HG02938 (cell line): ENCODE results near the gene CPA4.
"Not testable (repeated sequence)": the region's sequence is repeated elsewhere in the genome, so short reads cannot be mapped to it uniquely, and the experiment has no call there.

Source experiments
- ATAC-seq: cut with Tn5 transposase; IDR thresholded peaks from one replicate; pipeline ENCODE4 v1.9.1; 2021; ENCODE audit warnings: mild to moderate bottlenecking, moderate library complexity; ENCODE audit not compliant: unreplicated experiment

CPA4 gene, protein sequence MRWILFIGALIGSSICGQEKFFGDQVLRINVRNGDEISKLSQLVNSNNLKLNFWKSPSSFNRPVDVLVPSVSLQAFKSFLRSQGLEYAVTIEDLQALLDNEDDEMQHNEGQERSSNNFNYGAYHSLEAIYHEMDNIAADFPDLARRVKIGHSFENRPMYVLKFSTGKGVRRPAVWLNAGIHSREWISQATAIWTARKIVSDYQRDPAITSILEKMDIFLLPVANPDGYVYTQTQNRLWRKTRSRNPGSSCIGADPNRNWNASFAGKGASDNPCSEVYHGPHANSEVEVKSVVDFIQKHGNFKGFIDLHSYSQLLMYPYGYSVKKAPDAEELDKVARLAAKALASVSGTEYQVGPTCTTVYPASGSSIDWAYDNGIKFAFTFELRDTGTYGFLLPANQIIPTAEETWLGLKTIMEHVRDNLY

DNA sequence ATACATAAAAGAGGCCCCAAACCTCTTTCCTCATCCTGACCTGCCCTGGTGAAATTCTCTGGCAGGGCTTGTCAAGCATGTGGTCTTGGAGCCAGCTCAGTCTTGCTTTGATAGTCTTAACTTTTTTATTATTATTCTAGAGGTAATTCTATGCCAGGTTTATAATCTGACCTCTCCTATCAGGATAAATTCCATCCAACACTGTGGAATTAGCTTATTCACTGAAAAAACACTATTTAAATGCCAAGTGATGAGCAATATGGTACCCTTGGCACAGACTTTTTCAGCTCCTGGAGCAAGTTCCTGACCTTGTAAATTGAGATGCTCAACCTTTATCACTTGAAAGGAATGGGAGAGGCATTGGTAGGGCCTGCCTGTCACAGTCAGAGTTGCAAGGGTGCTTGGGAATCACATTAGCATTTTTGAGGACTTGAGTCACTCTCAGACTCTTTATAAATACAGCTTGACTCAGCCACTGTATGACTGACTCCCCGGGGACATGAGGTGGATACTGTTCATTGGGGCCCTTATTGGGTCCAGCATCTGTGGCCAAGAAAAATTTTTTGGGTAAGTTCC, at the start of gene CPA4:
Gene CPA4 (plus strand): TSS at position 480 of the 576 bp plus-strand sequence. CDS start 20 bp downstream, at position 500.
- ATAC-seq = no peak

DNA sequence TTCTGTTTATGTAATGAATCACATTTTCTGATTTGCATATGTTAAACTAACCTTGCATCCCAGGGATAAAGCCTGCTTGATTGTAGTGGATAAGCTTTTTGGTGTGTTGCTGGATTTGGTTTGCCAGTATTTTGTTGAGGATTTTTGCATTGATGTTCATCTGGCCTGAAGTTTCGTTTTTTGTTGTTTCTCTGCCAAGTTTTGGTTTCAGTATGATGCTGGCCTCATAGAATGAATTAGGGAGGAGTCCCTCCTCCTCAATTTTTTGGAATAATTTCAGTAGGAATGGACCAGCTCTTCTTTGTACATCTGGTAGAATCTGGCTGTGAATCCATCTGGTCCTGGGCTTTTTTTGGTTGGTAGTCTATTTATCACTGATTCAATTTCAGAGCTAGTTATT, 49.5 kb upstream of the CPA4 start:
- not testable (repeated sequence) for ATAC-seq

DNA sequence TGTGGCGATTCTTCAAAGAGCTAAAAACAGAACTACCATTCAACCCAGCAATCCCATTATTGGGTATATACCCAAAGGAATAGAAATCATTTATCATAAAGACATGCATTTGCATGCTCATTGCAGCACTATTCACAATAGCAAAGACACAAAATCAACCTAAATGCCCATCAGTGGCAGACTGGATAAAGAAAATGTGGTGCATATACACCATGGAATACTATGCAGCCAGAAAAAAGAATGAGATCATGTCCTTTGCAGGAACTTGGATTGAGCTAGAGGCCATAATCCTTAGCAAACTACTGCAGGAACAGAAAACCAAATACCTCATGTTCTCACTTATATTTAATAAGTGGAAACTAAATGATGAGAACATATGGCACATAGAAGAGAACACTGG, 46.5 kb upstream of the CPA4 start:
- not testable (repeated sequence) for ATAC-seq

DNA sequence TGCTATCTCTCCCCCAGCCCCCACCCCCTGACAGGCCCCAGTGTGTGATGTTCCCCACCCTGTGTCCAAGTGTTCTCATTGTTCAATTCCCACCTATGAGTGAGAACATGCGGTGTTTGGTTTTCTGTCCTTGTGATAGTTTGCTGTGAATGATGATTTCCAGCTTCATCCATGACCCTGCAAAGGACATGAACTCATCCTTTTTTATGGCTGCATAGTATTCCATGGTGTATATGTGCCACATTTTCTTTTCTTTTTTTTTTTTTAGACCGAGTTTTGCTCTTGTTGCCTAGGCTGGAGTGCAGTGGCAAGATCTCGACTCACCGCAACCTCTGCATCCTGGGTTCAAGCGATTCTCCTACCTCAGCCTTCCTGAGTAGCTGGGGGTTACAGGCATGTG, 44.1 kb upstream of the CPA4 start:
- not testable (repeated sequence) for ATAC-seq

DNA sequence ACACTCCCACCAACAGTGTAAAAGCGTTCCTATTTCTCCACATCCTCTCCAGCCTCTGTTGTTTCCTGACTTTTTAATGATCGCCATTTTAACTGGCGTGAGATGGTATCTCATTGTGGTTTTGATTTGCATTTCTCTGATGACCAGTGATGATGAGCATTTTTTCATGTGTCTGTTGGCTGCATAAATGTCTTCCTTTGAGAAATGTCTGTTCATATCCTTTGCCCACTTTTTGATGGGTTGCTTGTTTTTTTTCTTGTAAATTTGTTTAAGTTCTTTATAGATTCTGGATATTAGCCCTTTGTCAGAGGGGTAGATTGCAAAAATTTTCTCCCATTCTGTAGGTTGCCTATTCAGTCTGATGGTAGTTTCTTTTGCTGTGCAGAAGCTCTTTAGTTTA, 43.3 kb upstream of the CPA4 start:
- ATAC-seq = not testable (repeated sequence)

DNA sequence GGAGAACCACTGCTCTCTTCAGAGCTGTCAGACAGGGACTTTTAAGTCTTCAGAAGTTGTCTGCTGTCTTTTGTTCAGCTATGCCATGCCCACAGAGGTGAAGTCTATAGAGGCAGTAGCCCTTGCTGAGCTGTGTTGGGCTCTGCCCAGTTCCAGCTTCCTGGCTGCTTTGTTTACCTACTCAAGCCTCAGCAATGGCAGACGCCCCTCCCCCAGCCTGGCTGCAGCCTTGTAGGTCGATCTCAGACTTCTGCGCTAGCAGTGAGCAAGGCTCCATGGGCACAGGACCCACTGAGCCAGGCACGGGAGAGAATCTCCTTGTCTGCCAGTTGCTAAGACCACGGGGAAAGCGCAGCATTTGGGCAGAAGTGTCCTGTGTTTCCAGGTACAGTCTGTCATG, 38.4 kb upstream of the CPA4 start:
- ATAC-seq = no peak

DNA sequence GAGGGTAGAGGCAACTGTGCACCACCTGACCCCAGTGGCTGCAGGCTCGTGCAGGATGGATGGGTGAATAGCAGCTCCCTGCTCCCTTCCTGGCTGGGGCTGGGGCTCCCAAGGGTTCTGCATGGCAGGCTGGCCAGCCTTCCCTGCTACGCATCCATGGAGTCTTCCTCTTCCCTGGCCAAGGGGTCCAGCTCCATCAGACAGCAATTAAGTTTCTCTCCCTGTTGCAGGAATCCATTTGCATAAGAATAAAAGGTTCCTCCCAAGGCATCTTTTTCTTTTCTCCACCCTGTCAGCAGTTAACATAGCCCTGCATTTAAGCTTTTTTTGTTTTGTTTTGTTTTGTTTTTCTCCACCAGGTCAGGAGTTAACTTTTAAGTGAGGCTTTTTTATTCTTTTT, 36.3 kb upstream of the CPA4 start:
- no peak for ATAC-seq

DNA sequence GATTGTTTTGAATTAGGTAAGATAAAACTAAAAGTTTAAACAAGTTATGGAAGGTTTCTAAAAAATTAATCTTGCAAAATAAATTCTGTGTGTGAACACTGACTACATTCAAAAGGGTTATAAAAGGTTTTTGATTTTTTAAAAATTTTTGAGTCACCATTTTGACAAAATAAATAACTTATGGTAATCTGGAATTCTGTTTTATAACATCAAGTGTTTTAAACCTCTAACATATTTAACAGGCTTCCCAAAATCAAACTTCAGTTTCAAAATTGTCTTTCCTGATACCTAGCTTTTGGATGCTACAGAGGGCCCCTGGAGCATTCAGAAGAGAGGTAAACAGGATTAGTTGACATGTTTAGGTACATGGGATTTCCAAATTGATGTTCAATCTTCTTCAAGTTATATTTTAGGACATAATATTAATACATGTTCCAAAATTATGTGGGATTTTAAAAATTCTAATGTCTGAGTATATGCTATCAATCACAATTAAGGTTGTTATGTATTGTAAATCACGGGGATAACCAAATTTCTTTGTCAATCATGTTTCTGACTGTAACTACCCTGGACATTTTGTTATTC, 34.4 kb upstream of the CPA4 start:
- no peak for ATAC-seq

DNA sequence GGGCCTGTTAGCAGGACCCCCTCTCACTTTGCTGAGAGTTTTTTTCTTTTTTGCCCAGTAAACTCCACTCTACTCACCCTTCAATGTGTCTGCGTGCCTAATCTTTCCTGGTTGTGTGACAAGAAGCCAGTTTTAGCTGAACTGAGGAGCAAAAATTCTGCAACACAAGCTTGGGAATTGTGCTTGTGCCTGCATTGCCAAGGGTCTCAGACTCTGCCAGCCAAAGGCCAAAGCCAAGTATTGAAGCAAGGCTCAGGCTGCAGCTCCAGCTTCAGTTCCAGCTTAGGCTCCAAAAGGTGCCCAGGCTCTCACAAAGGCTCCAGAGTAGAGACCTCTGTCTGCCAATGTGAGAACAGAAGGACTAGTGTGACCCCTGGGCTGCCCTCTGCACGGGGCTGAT, 30.5 kb upstream of the CPA4 start:
- ATAC-seq = no peak

DNA sequence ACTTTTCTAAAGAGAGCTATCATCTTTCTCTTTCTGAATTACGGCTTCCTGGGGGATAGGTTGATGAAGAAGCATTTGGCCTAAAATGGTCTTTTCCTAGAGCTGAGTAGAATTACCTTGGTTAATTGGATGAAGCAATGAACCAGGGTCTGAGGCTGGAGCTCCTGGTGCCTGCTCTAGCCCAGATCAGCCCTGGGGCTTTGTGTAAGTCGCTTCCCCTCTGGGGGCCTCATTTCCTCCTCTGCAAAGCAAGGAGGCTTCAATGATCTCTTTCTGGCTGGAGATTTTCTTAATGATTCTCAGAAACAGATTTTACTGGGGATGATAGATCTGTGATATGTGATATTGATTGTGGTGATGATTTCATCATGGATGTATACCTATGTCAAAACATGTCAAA, 29.8 kb upstream of the CPA4 start:
- no peak for ATAC-seq

DNA sequence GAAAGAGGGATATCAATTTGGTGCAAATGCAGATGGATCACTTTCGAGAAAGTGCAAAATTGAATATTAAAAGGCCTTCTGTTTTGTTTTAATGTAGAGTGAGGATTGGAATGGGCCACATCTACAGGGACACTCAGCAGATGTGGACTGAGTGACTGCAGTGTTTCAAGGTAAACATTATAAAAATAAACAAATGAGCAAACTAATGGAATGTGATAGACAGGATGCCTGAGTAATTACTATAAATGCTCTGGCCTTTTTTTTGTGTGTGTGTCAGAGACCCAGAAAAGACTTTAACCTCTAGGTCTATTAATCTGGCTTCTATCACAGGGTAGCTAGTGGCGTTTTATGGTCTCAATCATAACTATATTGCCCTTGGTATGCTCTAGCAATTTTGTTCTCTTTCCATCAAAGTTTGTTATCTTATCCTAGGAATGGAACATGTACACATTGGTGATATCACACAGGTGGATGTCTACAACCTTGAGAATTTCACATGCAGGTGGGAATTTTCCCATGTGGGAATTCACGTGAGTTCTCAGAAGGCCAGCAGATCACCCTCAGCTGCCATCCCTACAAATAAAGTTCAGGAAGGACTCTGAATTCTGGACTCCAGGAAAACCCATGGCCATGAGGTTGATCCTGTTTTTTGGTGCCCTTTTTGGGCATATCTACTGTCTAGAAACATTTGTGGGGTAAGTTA, 26.6 kb upstream of the CPA4 start, which contains the start of gene CPA2:
Gene CPA2 (plus strand): TSS at position 606 of the 703 bp plus-strand sequence. CDS start 19 bp downstream, at position 625.
- ATAC-seq = no peak

DNA sequence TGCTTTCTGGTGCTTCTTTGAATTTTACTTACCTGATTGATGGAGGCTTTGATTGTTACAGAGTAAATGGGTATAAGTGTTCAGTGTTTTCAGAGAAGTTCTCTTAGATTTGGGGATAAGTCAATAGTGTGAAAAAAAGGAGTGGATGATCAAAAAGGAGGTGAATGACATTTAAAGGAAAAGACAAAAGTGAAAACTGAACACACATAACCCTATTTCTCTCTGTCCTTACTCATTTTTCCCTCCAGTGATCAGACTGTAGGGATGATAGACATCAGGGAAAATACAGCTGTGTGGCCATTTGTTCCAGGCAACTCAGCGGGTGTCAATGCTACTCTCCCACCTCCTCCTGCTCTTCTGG, 26.0 kb upstream of the CPA4 start:
- ATAC-seq = no peak

DNA sequence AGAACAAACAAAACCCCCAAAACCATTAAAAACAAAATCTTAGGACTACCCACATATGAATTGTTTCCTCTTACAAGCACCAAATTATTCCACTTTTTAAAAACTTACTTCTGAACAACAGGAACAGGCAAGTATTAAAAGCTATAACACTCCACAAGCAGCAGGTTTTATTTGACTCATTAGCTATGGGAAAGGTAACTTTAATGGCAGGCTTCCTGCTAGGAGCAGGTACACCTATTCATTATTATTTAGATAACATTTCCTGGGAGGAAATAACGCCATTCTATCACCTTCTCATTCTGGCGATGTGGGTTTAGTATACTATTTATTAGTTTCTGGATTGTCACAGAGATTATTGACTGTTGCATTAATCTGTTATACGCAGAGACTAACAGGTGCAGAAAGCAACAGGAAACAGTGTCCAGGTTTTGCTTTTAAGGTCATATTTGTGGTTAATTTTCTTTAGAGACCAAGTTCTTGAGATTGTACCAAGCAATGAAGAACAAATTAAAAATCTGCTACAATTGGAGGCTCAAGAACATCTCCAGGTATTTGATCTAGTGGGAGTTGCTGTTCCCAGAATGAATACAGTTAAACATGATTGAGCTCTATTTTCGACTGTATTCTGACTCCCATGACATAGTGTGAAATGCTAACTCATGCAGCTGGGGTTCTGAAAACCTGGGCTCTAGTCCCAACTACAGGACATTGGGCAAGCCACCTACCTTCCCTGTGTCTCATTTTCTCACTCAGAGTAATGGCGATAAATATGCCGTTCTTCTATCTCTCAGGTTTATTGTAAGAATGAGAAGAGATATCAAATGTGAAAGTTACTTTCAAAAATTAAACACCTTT, 24.3 kb upstream of the CPA4 start:
- no peak for ATAC-seq

DNA sequence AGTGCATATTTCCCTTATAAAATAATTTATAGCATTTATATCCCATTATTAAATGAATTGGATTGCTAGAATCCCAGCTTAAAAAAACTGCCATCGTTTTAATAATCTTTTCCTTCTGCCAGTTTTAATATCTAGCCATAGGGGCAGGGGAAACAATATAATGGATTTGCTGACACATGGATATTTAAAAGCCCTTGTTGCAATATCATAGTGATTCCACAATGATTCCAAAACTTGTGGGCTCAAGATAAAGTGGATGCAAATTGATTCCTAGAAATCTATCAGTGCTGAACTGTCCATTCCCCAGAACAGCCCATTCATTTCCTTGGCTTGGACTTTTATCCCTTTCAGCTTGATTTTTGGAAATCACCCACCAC, 23.7 kb upstream of the CPA4 start:
- no peak for ATAC-seq

DNA sequence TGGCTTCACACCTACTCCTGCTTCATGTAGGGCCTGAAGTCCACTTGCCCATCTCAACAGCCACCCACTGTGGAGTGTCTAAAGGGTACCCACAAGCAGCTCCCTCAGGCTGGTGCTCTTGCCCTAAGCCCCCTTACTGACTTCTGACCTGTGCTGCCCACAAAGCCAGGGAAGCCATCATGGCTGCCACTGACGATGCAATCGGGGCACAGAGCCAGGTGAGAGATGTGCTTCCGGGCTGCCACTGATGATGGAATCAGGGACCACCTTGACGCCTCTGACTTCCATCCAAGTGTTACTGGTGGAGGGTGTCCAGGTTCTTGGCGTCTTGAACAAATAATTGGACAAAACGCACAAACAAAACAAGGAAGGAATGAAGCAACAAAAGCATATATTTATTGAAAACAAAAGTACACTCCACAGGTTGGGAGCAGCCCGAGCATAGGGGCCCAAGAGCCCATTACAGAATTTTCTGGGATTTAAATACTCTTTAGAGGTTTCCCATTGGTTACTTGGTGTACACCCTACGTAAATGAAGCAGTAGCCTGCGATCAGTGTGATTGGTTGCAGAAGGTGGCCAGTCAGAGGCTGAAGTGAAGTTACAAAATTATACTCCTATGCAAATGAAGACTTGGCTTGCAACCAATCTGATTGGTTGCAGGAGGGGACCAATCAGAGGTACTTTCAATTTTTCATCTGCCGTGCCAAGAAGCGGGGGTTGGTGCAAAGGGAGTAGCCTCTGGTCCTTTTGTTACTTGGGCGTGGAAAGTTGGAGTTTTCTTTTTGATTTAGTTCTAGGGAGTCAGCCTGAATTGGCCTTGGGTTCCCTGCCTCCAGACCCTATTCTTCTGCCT, 21.8 kb upstream of the CPA4 start:
- no peak for ATAC-seq

DNA sequence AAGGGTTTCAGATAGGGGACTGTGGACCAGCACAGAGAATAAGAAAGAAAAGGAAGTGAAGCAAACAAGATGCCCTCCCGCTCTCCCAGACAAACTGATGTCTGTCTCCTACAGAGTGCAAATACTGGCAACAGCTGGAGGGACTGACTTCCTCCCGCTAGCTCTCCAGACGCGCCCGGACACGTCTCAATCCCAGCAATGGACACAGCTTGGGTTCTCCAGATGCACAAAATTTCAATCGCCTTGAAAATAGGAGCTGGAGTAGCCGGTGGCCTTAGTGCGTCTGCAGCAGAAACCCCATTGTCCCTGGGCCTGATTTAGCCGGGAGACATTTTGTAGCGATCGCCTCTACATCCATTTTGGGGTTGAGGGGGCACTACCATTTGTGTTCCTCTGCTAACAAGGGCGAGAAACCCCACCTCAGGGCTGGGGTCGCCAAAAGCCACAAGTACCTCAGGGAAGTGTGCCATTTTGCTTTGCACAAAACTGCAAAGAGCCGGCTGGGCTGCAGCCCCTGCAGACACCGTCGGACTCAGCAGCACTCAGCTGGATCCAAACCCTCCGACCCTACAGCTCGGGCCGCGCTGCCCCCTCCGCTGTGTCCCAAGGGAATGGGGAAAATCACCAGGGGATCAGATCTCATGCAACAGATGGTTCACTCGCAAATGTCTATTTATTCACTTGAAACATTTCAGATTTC, 20.4 kb upstream of the CPA4 start:
- no peak for ATAC-seq

DNA sequence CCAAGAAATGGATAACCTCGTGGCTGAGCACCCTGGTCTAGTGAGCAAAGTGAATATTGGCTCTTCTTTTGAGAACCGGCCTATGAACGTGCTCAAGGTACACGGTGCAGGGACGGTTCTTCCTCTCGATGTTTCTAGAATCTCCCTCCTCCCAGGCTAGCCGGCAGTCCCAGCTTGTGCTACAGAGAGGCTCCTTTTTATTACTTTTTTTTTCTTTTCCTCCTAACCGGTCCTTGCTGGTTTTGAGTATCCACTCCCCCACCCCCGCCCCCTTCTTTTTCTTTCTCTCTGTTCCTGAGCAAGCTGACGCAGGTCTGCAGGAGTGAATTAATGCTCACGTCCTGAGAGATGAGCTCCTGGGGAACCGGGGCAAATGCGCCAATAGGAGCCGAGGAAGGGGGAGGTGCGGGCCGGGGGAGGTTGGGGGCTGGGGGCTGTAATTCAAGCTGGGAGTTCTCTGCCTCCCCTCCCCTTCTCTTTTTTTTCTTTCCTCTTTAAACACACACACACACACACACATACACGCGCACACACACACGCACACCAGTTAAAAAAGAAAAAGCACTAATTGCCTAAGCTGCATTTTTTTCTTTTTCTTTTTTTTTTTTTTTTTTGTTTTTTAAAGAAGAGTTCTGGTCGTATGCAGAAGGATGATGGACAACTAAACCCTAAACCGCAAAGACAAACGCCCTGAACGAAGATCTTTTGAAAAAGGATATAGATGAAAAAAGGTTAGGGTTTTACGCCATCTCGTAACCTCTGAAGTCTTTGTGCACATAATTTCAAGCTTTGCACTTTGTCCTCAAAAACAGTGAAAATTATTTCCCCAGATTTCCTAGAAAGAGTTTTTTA, 19.7 kb upstream of the CPA4 start:
- ATAC-seq = no peak

DNA sequence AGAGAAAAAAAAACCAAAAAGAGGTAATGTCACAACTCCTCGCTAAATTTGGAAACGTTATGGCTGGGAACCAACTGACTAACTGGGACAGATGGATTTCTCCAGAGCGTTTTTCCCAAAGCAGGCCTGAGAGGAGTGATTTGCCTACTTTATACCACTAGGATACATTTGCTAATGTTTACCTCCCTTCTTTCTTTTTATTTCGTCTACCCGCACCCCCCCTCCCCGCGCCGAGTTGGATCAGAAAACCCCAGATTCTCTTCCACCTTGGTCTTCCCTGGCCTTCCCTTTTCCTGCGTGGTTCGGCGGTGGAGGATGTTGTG, 19.1 kb upstream of the CPA4 start:
- ATAC-seq = no peak
